HT-29 (cell line): ENCODE results near the gene CLEC10A. TPM values are rescaled to one million over a fixed set of nuclear protein-coding genes. Genes with fewer than 3 reads are reported as not detected.
"Not testable (repeated sequence)": the region's sequence is repeated elsewhere in the genome, so short reads cannot be mapped to it uniquely, and the experiment has no call there.

ENCODE experiments used
- DNase-seq: peaks from one replicate; pipeline ENCODE4 v3.0.0-alpha.2; 2015; ENCODE audit warnings: low spot score
- total RNA-seq: library from RNA; depleted of rRNA; stranded (reverse); fragments of >200 nt; shearing (Covaris generic); gene quantifications from 2 replicates; pipeline ENCODE4 v1.2.3, GENCODE V29; 2014

CLEC10A gene
- total RNA-seq, 1 experiment from 2014 or later = not detected

DNA sequence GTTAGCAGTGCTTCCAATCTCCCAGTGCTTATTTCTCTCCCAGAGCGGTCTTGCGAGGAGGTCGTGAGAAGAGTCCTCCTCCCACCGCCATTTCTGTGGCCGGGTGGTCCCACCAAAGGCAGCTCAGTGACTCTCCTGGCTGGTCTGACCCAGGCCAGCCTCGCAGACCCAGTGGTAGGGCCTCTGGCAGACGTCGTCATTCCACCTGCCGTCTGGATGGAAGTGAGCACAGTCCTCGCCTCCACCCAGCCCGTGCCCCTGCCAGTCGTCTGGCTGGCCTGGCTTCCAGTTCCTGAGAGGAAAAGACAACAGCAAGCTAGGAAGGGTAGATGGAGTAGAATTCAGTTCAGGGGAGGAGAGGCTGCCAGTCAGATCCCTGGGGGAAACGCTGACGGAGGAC, 5.1 kb downstream of the CLEC10A start:
- no peak for DNase-seq

DNA sequence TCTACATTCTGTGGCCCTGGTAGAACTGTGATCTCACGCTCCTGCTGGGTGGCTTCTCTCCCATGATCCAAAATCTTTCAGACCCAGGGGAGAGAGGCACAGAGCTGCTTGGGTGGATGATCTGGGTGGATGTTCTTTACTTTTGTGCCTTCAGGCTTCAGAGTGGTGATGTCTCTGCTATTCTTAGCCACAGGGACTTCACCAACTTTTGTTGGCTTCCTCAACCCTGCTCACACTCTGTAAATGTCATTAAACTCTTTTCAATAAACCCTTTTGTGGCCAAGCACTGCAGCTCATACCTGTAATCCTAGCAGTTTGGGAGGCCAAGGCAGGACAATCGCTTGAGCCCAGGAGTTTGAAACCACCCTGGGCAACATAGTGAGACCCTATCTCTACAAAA, 7.6 kb downstream of the CLEC10A start:
- DNase-seq = no peak

DNA sequence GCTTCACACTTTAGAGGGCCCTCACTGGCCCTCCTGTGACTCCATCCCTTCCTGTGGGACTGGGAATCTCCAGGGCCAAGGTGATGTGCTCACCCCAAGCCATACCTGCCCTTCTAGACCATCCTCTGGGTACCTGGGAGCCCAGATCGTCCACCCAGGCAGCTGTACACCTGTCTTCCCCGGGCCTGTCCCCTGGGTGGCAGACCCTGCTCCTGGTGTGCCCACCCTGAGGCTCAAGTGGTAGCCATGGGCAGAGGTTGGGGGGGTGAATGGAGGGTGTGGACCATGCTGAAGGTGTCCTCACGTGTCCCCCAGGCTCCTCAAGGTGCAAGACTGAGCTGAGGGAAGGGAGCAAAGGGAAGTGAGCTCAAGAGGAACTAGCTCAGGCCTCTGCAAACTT, 9.3 kb downstream of the CLEC10A start:
- no peak for DNase-seq

DNA sequence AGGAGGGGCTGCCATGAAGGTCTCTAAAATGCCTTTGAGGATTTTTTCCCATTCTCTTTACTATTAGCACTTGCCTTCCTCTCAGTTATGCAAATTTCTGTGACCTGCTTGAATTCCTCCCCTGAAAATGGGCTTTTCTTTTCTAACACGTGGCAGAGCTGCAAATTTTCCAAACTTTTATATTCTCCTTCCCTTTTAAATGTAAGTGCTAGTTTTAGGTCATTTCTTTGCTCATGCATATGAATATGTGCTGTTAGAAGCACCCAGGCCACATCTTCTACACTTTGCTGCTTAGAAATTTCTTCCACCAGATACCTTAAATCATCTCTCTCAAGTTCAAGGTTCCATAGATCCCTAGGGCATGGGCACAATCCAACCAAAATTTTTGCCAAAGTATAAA, 11.8 kb downstream of the CLEC10A start:
- no peak for DNase-seq

DNA sequence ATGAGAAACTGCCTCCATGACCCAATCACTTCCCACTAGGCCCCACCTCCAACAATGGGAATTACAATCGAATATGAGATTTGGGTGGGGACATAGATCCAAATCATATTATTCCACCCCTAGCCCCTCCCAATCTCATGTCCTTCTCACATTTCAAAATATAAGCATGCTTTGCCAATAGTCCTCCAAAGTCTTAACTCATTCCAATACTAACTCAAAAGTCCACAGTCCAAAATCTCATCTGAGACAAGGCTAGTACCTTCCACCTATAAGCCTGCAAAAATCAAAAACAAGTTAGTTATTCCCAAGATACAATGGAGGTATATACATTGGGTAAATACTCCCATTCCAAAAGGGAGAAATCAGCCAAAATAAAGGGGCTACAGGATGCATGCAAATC, 12.9 kb downstream of the CLEC10A start:
- DNase-seq = no peak

DNA sequence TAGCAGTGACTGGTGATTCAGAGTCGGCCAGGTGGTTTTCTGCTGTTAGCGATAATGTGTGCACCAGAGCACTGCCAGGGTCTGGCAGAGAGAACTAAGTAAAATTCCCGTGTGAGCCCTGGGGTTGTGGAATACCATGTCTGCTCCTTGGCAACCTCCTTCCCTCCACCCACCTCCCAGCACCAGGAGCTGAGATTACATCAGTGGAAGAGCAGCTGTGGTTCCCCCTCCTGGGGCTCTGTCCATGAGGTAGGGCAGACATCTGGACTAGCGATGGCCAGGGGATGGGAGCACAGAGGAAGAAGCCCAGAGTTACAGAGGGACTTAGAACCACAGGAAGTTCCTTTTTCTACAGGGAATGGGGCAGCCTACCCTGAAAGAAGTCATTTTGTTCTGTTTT, 15.8 kb downstream of the CLEC10A start:
- no peak for DNase-seq

DNA sequence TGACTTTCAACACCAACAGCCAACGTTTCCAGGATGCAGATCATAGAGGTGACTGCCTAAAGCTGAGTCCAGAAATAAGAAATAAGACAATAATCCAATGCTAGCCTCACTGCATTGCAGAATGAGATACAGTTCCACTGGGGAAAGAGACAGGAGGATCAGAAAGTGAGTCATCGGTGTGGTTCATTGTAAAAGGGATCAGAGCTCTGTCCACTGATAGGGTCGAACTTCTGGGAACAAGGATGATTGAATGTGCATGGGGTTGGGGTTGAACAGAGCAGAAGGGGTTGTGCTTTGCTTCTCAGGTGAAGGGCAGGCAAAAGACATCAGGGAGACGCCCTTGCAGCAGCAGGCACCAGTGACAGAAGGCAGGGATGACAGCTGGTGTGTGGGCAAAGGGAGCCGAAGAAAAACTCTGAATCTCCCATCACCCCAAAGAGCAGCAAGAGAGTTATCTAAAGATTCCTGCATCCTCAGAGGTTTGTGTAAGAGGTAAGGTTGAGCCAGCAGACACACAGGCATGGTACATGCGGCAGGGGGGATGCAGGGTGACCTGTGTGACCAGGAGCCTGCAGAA, 16.4 kb downstream of the CLEC10A start:
- no peak for DNase-seq

DNA sequence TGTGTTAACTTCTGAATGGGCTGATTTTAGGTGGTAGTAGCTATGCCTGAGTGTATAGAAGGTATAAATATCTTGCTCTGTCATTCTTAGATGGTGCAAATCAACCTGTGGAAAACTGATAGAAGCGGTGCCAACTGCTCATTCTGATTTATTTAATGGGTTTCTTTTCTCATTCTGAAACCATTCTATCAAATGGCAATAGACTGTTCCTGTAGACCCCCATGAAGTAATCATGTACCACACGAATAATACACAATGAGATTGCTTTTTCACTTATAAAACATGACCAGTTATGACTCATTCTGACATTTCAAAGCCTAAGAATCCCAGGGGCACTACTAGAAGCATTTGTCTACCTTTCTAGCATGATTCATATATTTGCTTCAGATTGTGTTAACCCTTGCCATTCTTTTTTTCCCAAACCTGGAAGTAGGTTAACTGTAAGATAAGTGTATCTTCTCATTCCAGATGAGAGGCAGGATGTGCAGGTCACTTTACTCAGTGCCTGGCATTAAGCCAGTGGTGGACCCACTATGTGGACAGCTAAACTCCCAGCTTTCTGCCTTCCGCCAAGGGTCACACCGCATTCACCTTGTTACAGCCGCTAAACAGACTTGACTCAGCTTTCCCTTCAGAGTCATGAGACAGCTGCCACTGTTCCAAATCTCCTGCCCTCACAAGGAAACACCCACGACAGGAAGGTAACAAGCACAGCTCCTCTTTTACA, 19.7 kb downstream of the CLEC10A start:
- DNase-seq = peak; percentile 31

DNA sequence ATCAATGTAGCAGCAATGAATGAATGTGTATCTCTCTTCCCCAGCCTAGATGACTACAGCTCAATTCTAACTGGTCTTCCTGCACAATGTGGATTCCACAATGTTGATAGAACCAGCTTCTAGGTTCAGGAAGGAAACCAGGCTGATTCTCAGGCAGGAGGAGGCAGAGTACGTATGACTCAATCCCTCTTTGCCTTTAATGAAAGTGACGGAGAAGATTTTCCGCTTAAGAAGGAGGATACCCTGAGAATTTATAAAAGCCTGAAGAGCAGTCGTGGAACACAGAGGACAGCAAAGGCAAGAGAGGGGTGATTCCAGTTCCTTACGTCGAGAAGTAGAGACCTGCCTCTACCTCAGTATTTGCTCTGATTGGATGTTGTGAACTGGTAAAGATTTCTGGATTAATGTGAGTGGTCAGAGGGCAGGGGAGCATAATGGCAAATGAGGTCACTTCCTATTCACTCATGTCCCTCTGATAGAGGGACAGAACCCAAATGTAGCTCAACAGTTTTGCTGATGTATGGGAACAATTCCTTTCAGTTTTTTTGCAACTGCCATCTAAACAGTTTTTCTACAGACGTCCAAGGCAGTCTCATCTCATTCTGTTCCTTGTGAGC, 21.1 kb downstream of the CLEC10A start:
- no peak for DNase-seq

DNA sequence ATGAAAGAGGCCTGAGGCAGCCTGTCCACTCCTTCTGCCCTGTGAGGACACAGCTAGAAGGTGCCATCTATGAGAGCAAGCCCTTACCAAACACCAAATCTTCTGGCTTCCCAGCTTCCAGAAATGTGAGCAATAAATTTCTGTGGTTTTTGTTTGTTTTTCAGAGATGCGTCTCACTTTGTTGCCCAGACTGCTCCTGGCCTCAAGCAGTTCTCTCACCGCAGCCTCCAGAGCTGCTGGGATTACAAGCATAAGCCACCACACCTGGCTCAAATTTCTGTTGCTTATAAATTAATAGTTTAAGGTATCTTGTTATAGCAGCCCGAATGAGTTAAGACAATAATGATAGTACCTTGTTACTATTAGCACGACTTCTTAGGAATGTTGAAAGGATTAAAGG, 23.7 kb downstream of the CLEC10A start:
- DNase-seq = no peak

DNA sequence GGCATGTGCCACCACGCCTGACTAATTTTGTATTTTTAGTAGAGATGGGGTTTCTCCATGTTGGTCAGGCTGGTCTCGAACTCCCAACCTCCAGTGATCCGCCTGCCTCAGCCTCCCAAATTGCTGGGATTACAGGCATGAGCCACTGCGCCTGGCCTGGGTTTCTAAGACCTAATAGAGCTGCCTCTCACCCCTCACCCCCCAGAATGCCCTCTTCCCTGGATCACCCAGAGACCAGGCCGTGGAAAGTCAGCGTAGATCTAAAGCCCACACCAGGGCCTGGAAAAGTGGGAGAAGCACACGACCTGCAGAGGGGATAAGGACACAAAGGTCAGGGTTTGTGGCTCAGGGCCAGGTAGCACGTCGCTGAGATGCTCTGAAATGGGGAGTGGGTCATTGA, 29.5 kb downstream of the CLEC10A start:
- not testable (repeated sequence) for DNase-seq

DNA sequence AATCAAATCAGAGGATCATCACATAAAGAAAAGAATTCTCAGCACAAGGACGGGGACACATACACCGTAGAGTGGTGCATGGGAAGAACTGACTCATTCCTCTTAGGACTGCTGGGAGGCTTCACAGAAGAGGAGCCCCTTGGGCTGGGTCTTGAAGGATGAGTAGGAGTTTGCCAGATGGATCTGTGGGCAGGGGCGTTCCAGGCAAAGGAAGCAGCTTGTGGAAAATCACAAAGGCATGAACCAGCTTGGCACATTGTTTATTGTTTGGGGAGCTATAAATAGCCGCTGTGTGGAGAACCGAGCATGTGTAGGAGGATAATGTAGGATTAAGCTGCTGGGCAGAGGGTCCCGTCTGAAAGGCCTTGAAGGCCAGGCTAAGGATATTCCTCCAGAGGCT, 31.1 kb downstream of the CLEC10A start:
- no peak for DNase-seq

DNA sequence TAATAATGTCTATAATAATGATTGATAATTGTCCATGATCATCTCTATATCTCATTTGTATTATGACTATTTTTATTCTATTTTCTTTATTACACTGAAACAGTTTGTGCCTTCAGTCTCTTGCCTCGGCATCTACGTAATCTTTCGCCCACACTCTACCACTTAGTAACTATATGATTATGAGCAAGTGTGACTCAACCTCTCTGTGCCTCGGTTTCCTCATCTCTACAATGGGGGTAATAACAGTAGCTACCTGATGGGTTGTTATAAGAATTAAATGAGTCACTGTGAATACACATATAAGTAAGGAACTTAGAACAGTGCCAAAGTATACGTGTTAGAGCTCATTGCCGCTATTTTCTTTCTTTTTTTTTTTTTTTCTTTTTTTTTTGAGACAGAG, 32.5 kb downstream of the CLEC10A start:
- DNase-seq = no peak

DNA sequence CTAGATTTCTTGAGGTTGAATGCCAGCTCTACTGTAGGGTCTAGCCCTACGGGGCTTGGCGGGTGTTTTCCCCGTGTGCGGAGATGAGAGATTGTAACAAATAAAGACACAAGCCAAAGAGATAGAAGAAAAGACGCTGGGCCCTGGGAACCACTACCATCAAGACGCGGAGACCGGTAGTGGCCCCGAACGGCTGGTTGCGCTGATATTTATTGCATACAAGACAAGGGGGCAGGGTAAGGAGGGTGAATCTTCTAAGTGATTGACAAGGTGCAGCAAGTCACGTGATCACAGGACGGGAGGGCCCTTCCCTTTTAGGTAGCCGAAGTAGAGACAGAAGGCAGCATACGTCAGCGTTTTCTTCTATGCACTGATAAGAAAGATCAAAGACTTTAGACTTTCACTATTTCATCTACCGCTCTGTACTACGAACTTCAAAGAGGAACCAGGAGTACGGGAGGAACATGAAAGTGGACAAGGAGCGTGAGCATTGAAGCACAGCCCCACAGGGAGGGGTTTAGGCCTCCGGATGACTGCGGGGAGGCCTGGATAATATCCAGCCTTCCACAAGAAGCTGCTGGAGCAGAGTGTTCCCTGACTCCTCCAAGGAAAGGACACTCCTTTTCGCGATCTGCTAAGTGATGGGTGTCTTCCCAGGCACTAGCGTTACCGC, 33.2 kb downstream of the CLEC10A start:
- DNase-seq = peak; percentile 3

DNA sequence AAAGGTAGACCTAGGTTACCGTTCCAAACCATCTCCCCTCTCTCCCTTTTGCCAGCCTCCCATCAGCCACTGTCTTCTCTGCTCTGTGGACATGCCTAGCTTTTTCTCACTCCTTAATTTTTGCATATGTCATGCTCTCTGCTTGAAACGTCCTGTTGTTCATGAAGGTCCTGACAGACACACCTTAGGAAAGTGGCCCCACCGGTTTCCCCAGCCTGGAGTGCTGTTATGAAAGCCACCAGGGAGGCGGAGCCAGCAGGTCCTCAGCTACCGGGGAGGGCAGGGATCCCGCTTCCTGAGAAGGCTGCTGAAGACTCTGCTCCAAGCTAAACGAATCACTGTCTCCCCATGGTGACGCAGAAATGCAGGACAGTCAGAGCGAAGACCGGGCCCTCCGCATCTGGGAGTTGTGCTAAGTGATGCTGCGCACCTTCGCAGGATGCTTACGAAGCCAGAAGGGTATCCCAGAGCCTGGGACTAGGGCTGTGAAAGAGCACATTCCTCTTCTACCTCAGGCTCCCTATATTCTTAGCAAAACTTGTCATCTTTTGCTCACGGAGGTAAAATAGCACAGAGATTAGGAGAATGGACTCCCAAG, 33.8 kb downstream of the CLEC10A start:
- peak; percentile 89 for DNase-seq

DNA sequence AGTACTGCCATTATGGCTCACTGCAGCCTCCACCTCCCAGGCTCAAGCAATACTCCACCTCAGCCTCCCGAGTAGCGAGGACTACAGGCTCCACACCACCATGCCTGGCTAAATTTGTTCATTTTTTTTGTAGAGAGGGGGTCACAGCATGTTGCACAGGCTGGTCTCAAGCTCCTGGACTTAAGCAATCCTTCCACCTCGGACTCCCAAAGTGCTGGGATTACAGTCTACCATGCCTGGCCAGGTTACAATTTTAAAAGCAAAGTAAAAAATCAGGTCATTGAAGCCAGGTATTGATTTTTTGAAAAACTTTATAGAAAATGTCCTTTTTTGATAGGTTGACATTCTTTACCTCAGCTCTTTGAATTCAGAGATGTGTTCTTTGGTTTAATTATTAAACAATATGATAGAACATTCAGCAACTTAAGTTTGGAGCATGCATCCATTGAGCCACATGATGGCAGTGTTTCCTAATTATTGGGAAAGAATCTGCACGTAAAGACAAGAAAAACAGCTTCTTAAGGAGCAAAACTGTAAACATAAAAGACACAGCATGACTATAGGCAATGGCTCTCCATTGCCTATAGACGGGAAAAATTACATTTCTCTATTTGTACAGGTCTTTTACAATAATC, 34.4 kb downstream of the CLEC10A start:
- DNase-seq = peak; percentile 76

DNA sequence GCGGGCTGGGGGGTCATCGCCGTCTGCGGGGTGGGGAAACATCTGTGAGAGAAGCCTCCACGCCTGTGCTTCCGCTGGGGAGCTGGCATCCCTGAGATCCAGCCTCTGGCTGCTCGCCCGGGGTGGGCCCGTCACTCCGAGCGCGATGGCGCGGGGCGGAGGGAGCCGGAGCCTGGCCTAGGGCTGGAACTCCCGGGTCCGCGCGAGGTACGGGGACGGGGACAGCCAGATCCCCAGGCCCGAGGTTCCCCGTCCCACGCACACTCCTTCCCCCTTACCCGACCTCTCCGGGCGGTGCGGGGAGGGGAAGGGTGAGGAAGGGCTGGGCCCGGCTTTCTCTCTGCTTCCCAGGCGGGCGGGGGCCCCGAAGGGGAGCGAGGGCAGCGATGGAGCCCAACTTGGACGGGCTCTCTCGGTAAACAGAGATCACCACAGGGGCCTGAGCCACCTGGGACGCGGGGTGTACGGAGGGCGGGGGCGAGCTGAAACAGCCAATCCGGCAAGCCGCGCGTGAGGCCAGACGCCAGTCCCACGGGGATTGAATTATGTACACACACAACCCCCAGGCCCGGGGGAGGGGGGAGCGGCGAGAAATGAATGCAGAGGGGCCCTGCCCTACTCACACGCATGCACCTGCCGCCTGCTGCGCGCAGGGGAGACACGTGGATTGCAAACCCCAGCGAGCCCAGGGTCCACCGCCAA, 36.4 kb downstream of the CLEC10A start, which contains the start of gene SLC16A11:
SLC16A11 (minus strand) TSS at position 596 of the 702 bp plus-strand sequence; CDS start at position 17, 579 bp downstream.
- no peak for DNase-seq

DNA sequence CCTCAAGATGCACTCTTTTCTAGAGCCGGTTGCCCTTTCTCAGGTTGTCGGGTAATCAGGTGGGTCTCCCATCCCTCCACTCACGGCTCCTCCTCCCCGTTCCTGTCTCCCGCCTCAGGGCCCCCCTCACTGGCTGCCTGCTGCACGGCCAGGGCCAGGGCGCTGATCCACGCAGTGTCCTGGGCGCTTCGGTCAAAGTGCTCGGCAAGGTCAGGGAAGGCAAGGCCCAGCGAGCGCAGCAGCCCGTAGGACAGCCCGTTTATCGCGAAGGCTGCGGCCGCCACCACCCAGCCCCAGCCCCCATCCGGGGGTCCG, 36.9 kb downstream of the CLEC10A start:
- no peak for DNase-seq

DNA sequence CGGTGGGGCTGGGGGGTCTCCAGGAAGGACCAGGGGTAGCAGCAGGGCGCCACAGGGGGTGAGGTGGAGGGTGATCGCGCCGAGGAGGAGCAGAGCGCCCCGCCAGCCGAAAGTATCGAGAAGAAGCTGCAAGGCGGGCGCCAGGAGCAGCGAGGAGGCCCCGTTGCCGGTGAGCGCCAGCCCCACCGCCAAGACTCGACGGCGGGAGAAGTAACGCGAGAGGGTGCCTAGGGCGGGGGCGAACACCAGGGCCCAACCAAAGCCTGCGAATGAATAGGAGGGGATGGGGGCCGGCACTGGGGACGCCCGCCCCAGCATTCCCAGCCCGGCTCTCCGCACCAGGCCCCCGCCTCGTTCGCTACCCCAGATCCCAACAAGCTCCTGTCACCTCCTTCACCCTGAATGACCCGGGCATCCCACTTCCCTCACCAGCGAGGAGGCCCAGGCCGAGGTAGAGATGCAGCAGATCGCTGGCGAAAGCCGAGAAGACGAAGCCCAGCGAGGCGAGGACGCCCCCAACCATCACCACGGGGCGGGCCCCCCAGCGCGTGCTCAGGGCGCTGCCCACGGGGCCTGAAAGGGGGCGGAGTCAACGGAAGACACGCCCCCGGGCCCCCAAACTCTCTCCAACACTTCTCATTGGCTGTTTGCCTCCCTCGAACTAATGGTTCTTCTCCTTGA, 37.4 kb downstream of the CLEC10A start:
- DNase-seq = no peak
